ENCODE results near the gene PRUNE1.

The PRUNE1 gene

GRCh38 chr1:150972417-150972940 is 35.8 kb upstream of the PRUNE1 start:
- no peak for DNase-seq (ENCODE audit: low read depth)
- peak overlapping the region; percentile 80 for H3K4me3 ChIP-seq (ENCODE audit: low read length)
- TF ChIP-seq CTCF (conservative IDR thresholded peaks at IDR 0.05; ENCODE audit: low read depth, low read length) = no peak

- DNase-seq (ENCODE audit: low read depth) = no peak
- no peak for TF ChIP-seq CTCF (conservative IDR thresholded peaks at IDR 0.05; ENCODE audit: low read depth, low read length)
- peak overlapping the region; percentile 80 for H3K4me3 ChIP-seq (ENCODE audit: low read length)
Observed at GRCh38 chr1:150973258-150973835, 34.9 kb upstream of the PRUNE1 start.

GRCh38 chr1:150973836-150974579 is 34.2 kb upstream of the PRUNE1 start:
- DNase-seq (ENCODE audit: low read depth) = no peak
- TF ChIP-seq CTCF (conservative IDR thresholded peaks at IDR 0.05; ENCODE audit: low read depth, low read length) = no peak
- H3K4me3 ChIP-seq (ENCODE audit: low read length) = peak overlapping the region; percentile 80

GRCh38 chr1:150974580-150975478 is 33.4 kb upstream of the PRUNE1 start, which contains the start of gene CERS2:
CERS2 (minus strand) TSS chr1:150974835; CDS start chr1:150969090, 5,745 bp downstream.
- TF ChIP-seq CTCF (conservative IDR thresholded peaks at IDR 0.05; ENCODE audit: low read depth, low read length) = no peak
- no peak for DNase-seq (ENCODE audit: low read depth)
- H3K4me3 ChIP-seq (ENCODE audit: low read length) = peak within 1 kb of the TSS; percentile 80

DNA sequence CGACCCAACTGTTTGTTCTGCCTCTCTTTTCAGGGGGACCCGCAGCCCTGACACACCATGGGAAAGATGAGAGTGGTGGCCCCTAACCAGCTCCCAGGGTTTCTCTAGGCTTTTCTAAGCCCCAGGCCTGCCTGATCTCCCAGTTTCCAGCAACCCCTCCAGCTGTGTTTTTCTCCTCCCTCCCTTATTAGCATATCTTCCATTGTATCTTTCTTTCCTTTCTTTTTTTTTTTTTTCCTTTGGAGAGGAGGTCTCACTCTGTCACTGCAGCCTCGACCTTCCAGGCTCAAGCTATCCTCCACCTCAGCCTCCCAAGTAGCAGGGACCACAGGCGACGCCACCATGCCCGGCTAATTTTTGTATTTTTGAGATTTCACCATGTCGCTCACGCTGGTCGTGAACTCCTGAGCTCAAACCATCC is 31.8 kb upstream of the PRUNE1 start:
- DNase-seq (ENCODE audit: low read depth) = no peak
- no peak for TF ChIP-seq CTCF (conservative IDR thresholded peaks at IDR 0.05; ENCODE audit: low read depth, low read length)
- no peak overlapping the region for H3K4me3 ChIP-seq (ENCODE audit: low read length)

- TF ChIP-seq CTCF (conservative IDR thresholded peaks at IDR 0.05; ENCODE audit: low read depth, low read length) = no peak
- H3K4me3 ChIP-seq (ENCODE audit: low read length) = no peak overlapping the region
- no peak for DNase-seq (ENCODE audit: low read depth)
Observed at GRCh38 chr1:150976879-150977694, 31.2 kb upstream of the PRUNE1 start.

Data from retinal pigment epithelial cell (primary cell).